GM23338 (cell line): ENCODE measurements around the gene ZBTB26. TPM values are rescaled to one million over a fixed set of nuclear protein-coding genes. Genes with fewer than 3 reads are reported as not detected.

Experiments
- ATAC-seq: fragments of 200-7000 bp; cut with Tn5 transposase; 3 replicates; pipeline ENCODE4 v1.9.1; 2020
- DNase-seq: peaks from one replicate; pipeline ENCODE4 v3.0.0-alpha.2; 2015; ENCODE audit warnings: low spot score
- H2AFZ ChIP-seq: fragments of 200-600 bp; sonication (generic); 2 replicates; pipeline ENCODE4 v1.8.0; 2016; ENCODE audit warnings: antibody characterized with exemption, mild to moderate bottlenecking, moderate library complexity
- H3F3A ChIP-seq: fragments of 200-600 bp; sonication (generic); replicated peaks from 2 replicates; pipeline ENCODE4 v1.8.0; 2017; ENCODE audit warnings: antibody characterized with exemption, mixed run types, low read depth
- H3K27ac ChIP-seq: fragments of 200-600 bp; sonication (generic); 2 replicates; pipeline ENCODE4 v1.6.1; 2016; ENCODE audit warnings: low read depth
- H3K27me3 ChIP-seq: fragments of 200-600 bp; sonication (generic); 2 replicates; pipeline ENCODE4 v1.8.0; 2016; ENCODE audit warnings: mild to moderate bottlenecking, mixed run types, moderate library complexity; ENCODE audit not compliant: insufficient read depth
- H3K36me3 ChIP-seq: fragments of 200-600 bp; sonication (generic); 2 replicates; pipeline ENCODE4 v1.8.0; 2016; ENCODE audit warnings: mild to moderate bottlenecking; ENCODE audit not compliant: insufficient read depth
- H3K4me1 ChIP-seq: fragments of 200-600 bp; sonication (generic); 2 replicates; pipeline ENCODE4 v1.8.0; 2016; ENCODE audit warnings: mild to moderate bottlenecking, moderate library complexity; ENCODE audit not compliant: insufficient read depth
- H3K4me2 ChIP-seq: fragments of 200-600 bp; sonication (generic); 2 replicates; pipeline ENCODE4 v1.7.1; 2017; ENCODE audit warnings: mixed run types
- H3K4me3 ChIP-seq: fragments of 200-600 bp; sonication (generic); 2 replicates; pipeline ENCODE4 v1.6.1; 2016; ENCODE audit warnings: mixed run types
- H3K79me2 ChIP-seq: fragments of 200-600 bp; sonication (generic); replicated peaks from 2 replicates; pipeline ENCODE4 v1.8.0; 2017; ENCODE audit warnings: mild to moderate bottlenecking; ENCODE audit not compliant: insufficient read depth
- H3K9me2 ChIP-seq: fragments of 200-600 bp; sonication (generic); 2 replicates; pipeline ENCODE4 v1.8.0; 2017; ENCODE audit not compliant: insufficient read depth
- H4K20me1 ChIP-seq: fragments of 200-600 bp; sonication (generic); replicated peaks from 2 replicates; pipeline ENCODE4 v1.8.0; 2017; ENCODE audit warnings: mild to moderate bottlenecking; ENCODE audit not compliant: insufficient read depth
- H3K27ac Mint-ChIP-seq: 2 replicates; pipeline ENCODE4 v1.8.0; 2020; ENCODE audit warnings: inconsistent platforms, mild to moderate bottlenecking, moderate library complexity, mixed read lengths
- H3K27me3 Mint-ChIP-seq: 3 replicates; pipeline ENCODE4 v1.8.0; 2022; ENCODE audit warnings: low read depth, mild to moderate bottlenecking, moderate library complexity, mixed read lengths, inconsistent platforms; ENCODE audit not compliant: insufficient read depth, poor library complexity
- H3K36me3 Mint-ChIP-seq: 3 replicates; pipeline ENCODE4 v1.8.0; 2021; ENCODE audit warnings: low read depth, mild to moderate bottlenecking, inconsistent platforms, moderate library complexity, mixed read lengths
- H3K4me1 Mint-ChIP-seq: 3 replicates; pipeline ENCODE4 v1.8.0; 2020; ENCODE audit warnings: mild to moderate bottlenecking, inconsistent platforms, mixed read lengths
- H3K4me3 Mint-ChIP-seq: 3 replicates; pipeline ENCODE4 v1.8.0; 2021; ENCODE audit warnings: moderate library complexity, mild to moderate bottlenecking, inconsistent platforms, mixed read lengths
- H3K9me3 Mint-ChIP-seq: 3 replicates; pipeline ENCODE4 v1.8.0; 2020; ENCODE audit warnings: moderate library complexity, mild to moderate bottlenecking, inconsistent platforms, mixed read lengths
- CREB1 ChIP-seq: fragments of 250-450 bp; sonication (Bioruptor Pico); IDR thresholded peaks from 2 replicates; pipeline ENCODE4 v1.5.0; 2020; ENCODE audit warnings: low read depth, mild to moderate bottlenecking, moderate library complexity
- EZH2 ChIP-seq: fragments of 200-600 bp; sonication (generic); IDR thresholded peaks from one replicate; pipeline ENCODE4 v1.8.0; 2017; ENCODE audit warnings: antibody characterized with exemption, mild to moderate bottlenecking, low read depth; ENCODE audit not compliant: unreplicated experiment
- EZH2phosphoT487 ChIP-seq: fragments of 200-600 bp; sonication (generic); IDR thresholded peaks from one replicate; pipeline ENCODE4 v1.8.1; 2018; ENCODE audit warnings: antibody characterized with exemption; ENCODE audit not compliant: unreplicated experiment
- NANOG ChIP-seq: IDR thresholded peaks from 2 replicates; pipeline ENCODE4 v1.6.1; 2016; ENCODE audit warnings: antibody characterized with exemption, borderline replicate concordance
- REST ChIP-seq: IDR thresholded peaks from one replicate; pipeline ENCODE4 v1.6.1; 2018; ENCODE audit warnings: antibody characterized with exemption; ENCODE audit not compliant: unreplicated experiment
- STAT1 ChIP-seq: IDR thresholded peaks from one replicate; pipeline ENCODE4 v1.6.1; 2016; ENCODE audit warnings: antibody characterized with exemption; ENCODE audit not compliant: unreplicated experiment
- ZNF114 ChIP-seq: fragments of 250-450 bp; sonication (Bioruptor Pico); IDR thresholded peaks from 2 replicates; pipeline ENCODE4 v1.5.0; 2020; ENCODE audit warnings: mild to moderate bottlenecking, moderate library complexity
- ZNF331 ChIP-seq: fragments of 250-450 bp; sonication (Bioruptor Pico); IDR thresholded peaks from 2 replicates; pipeline ENCODE4 v1.5.0; 2020; ENCODE audit warnings: low read depth, mild to moderate bottlenecking, moderate library complexity
- ZNF462 ChIP-seq: fragments of 250-450 bp; sonication (Bioruptor Pico); IDR thresholded peaks from 2 replicates; pipeline ENCODE4 v1.5.0; 2020; ENCODE audit warnings: mild to moderate bottlenecking, moderate library complexity
- polyA plus RNA-seq: library from polyadenylated mRNA; unstranded; fragments of >200 nt; fragmentation: Nextera tagmentation; extraction: Ambion mirVana; gene quantifications from 2 replicates; pipeline ENCODE4 v1.2.1, GENCODE V29; 2016
- total RNA-seq: library from RNA; depleted of rRNA; stranded (reverse); fragments of >200 nt; shearing (Covaris generic); gene quantifications from 2 replicates; pipeline ENCODE4 v1.2.3, GENCODE V29; 2014

ZBTB26 gene
- total and polyA plus RNA-seq, 2 experiments from 2014 or later, result 3.0 to 9.0 TPM

GRCh38 chr9:122950263-122950662 lies 19.0 kb upstream of the ZBTB26 start:
- H3K79me2 ChIP-seq, result peaks cover 99% of the 10 kb centered on the region
- H3K27ac ChIP-seq, result no peak overlapping the region
- Mint-ChIP-seq H3K9me3 (no peaks in the 10 kb centered on the region), H3K36me3 (no peaks in the 10 kb centered on the region), H3K4me3 (no peak overlapping the region; the same call in 2 of the 3 replicates), H3K27ac (peak overlapping the region; percentile 65), H3K27me3 (peaks cover 3% of the 10 kb centered on the region), H3K4me1 (peaks cover 54% of the 10 kb centered on the region)
- H3K36me3 ChIP-seq, result no peaks in the 10 kb centered on the region
- H3K4me3 ChIP-seq, result no peak overlapping the region
- DNase-seq (no peak), ATAC-seq (no peak)
- no peak overlapping the region for H2AFZ ChIP-seq
- H3K4me1 ChIP-seq, result peaks cover 44% of the 10 kb centered on the region
- no peaks in the 10 kb centered on the region for H3K9me2 ChIP-seq
- H3K27me3 ChIP-seq, result no peaks in the 10 kb centered on the region
- TF ChIP-seq EZH2 (no peak), STAT1 (no peak), NANOG (no peak), ZNF331 (CRISPR knock-in tag) (no peak), EZH2phosphoT487 (no peak), REST (no peak), ZNF114 (CRISPR knock-in tag) (no peak), CREB1 (CRISPR knock-in tag) (no peak), ZNF462 (CRISPR knock-in tag) (no peak)
- peak overlapping the region; percentile 21 for H3K4me2 ChIP-seq
- no peaks in the 10 kb centered on the region for H3F3A ChIP-seq
- peaks cover 8% of the 10 kb centered on the region; the same call in 1 of the 2 replicates for H4K20me1 ChIP-seq
